Neural cell (in vitro differentiated cells): ENCODE results near the gene ZNF438. TPM values are rescaled to one million over a fixed set of nuclear protein-coding genes. Genes with fewer than 3 reads are reported as not detected.
"Not testable (repeated sequence)": the region's sequence is repeated elsewhere in the genome, so short reads cannot be mapped to it uniquely, and the experiment has no call there.

Experiments
- H2AFZ ChIP-seq: fragments of 200-600, 300-800 bp; sonication (generic), shearing (Covaris generic); 2 replicates; pipeline ENCODE4 v1.6.0; 2014; ENCODE audit warnings: low read depth, mild to moderate bottlenecking, antibody characterized with exemption, low read length, moderate library complexity
- H3F3A ChIP-seq: fragments of 200-600 bp; shearing (Covaris generic); 2 replicates; pipeline ENCODE4 v1.6.1; 2016; ENCODE audit warnings: mild to moderate bottlenecking, moderate library complexity, mixed read lengths, antibody characterized with exemption, low read length; ENCODE audit not compliant: insufficient read depth, poor library complexity, severe bottlenecking
- H3K27ac ChIP-seq: fragments of 200-600, 300-800 bp; sonication (generic), shearing (Covaris generic); 2 replicates; pipeline ENCODE4 v1.5.1; 2014; ENCODE audit warnings: mild to moderate bottlenecking, low read length, moderate library complexity
- H3K27me3 ChIP-seq: fragments of 300-800, 200-600 bp; sonication (generic), shearing (Covaris generic); 2 replicates; pipeline ENCODE4 v1.6.0; 2014; ENCODE audit warnings: mild to moderate bottlenecking, low read depth, low read length, moderate library complexity; ENCODE audit not compliant: insufficient read depth
- H3K36me3 ChIP-seq: fragments of 300-800, 200-600 bp; sonication (generic), shearing (Covaris generic); 2 replicates; pipeline ENCODE4 v1.5.1; 2014; ENCODE audit warnings: mild to moderate bottlenecking, antibody characterized with exemption, low read length, moderate library complexity; ENCODE audit not compliant: insufficient read depth
- H3K4me2 ChIP-seq: fragments of 300-800, 200-600 bp; sonication (generic), shearing (Covaris generic); 2 replicates; pipeline ENCODE4 v1.6.0; 2014; ENCODE audit warnings: mild to moderate bottlenecking, low read length
- H3K4me3 ChIP-seq: fragments of 300-800, 200-600 bp; sonication (generic), shearing (Covaris generic); 2 replicates; pipeline ENCODE4 v1.5.1; 2014; ENCODE audit warnings: mild to moderate bottlenecking, low read length, moderate library complexity
- H3K79me2 ChIP-seq: fragments of 200-600 bp; shearing (Covaris generic); replicated peaks from 2 replicates; pipeline ENCODE4 v1.6.0; 2014; ENCODE audit warnings: mild to moderate bottlenecking, low read length, moderate library complexity; ENCODE audit not compliant: insufficient read depth
- H3K9ac ChIP-seq: fragments of 300-800, 200-600 bp; sonication (generic), shearing (Covaris generic); 2 replicates; pipeline ENCODE4 v1.6.1; 2016; ENCODE audit warnings: mild to moderate bottlenecking, low read length, mixed read lengths
- H3K9me2 ChIP-seq: fragments of 200-600 bp; shearing (Covaris generic); 2 replicates; pipeline ENCODE4 v1.6.1; 2016; ENCODE audit warnings: mild to moderate bottlenecking, low read length, mixed read lengths; ENCODE audit not compliant: insufficient read depth
- H3K9me3 ChIP-seq: fragments of 200-600, 300-800 bp; sonication (generic), shearing (Covaris generic); 2 replicates; pipeline ENCODE4 v1.6.1; 2016; ENCODE audit warnings: mild to moderate bottlenecking, mixed run types, low read length, moderate library complexity, mixed read lengths
- H4K20me1 ChIP-seq: fragments of 200-600 bp; shearing (Covaris generic); 2 replicates; pipeline ENCODE4 v1.6.1; 2016; ENCODE audit warnings: mild to moderate bottlenecking, mixed run types; ENCODE audit not compliant: insufficient read depth
- CTCF ChIP-seq: fragments of 450-650 bp; IDR thresholded peaks from 2 replicates; pipeline ENCODE4 v1.5.1; 2014; ENCODE audit warnings: antibody characterized with exemption, mild to moderate bottlenecking, moderate library complexity; ENCODE audit not compliant: poor library complexity, severe bottlenecking
- EP300 ChIP-seq: fragments of 450-650 bp; conservative IDR thresholded peaks from 2 replicates; pipeline ENCODE4 v1.6.1; 2014; ENCODE audit warnings: antibody characterized with exemption, mild to moderate bottlenecking, moderate library complexity; ENCODE audit not compliant: poor library complexity, severe bottlenecking
- EZH2 ChIP-seq: fragments of 200-600, 300-800 bp; shearing (Covaris generic), sonication (generic); IDR thresholded peaks from 2 replicates; pipeline ENCODE4 v1.6.1; 2014; ENCODE audit warnings: antibody characterized with exemption, low read length, borderline replicate concordance, mild to moderate bottlenecking; ENCODE audit not compliant: insufficient read depth, poor library complexity, severe bottlenecking
- MXI1 ChIP-seq: fragments of 450-650 bp; conservative IDR thresholded peaks from 2 replicates; pipeline ENCODE4 v1.6.1; 2014; ENCODE audit warnings: antibody characterized with exemption, mild to moderate bottlenecking; ENCODE audit not compliant: poor library complexity, severe bottlenecking
- POLR2AphosphoS5 ChIP-seq: IDR thresholded peaks from 2 replicates; pipeline ENCODE4 v1.6.1; 2012
- RAD21 ChIP-seq: fragments of 450-650 bp; conservative IDR thresholded peaks from 2 replicates; pipeline ENCODE4 v1.6.1; 2014; ENCODE audit warnings: antibody characterized with exemption, mild to moderate bottlenecking, moderate library complexity
- SMC3 ChIP-seq: fragments of 450-650 bp; conservative IDR thresholded peaks from 2 replicates; pipeline ENCODE4 v1.6.1; 2014; ENCODE audit warnings: antibody characterized with exemption, mild to moderate bottlenecking, moderate library complexity; ENCODE audit not compliant: poor library complexity
- TAF1 ChIP-seq: IDR thresholded peaks from 2 replicates; pipeline ENCODE4 v1.6.1; 2012; ENCODE audit warnings: low read depth
- polyA plus RNA-seq: library from polyadenylated mRNA; depleted of rRNA; stranded (reverse); fragments of >200 nt; gene quantifications from 2 replicates; pipeline ENCODE4 v1.2.3, GENCODE V29; 2014
- TF ChIP-seq, protein P1 (sequence below): IDR thresholded peaks from 2 replicates; pipeline ENCODE4 v1.6.1; 2012; ENCODE audit warnings: borderline replicate concordance

The ZNF438 gene
- polyA plus RNA-seq, 1 donor from 2014 or later: 0.78 TPM

- H3F3A ChIP-seq: no peaks in the 10 kb centered on the region
- H3K4me3 ChIP-seq: no peak overlapping the region
- H3K36me3 ChIP-seq: no peaks in the 10 kb centered on the region
- H3K27ac ChIP-seq: no peak overlapping the region
- H3K4me2 ChIP-seq: no peak overlapping the region
- no peak overlapping the region for H3K9ac ChIP-seq
- H3K9me2 ChIP-seq: no peaks in the 10 kb centered on the region
- no peaks in the 10 kb centered on the region for H4K20me1 ChIP-seq
- no peaks in the 10 kb centered on the region for H3K27me3 ChIP-seq
- H2AFZ ChIP-seq: no peak overlapping the region
- H3K9me3 ChIP-seq: no peaks in the 10 kb centered on the region
- TF ChIP-seq EZH2 (no peak), CTCF (no peak), POLR2AphosphoS5 (no peak), MXI1 (no peak), RAD21 (no peak), EP300 (no peak), SMC3 (no peak), TAF1 (no peak)
- TF ChIP-seq, protein P1, sequence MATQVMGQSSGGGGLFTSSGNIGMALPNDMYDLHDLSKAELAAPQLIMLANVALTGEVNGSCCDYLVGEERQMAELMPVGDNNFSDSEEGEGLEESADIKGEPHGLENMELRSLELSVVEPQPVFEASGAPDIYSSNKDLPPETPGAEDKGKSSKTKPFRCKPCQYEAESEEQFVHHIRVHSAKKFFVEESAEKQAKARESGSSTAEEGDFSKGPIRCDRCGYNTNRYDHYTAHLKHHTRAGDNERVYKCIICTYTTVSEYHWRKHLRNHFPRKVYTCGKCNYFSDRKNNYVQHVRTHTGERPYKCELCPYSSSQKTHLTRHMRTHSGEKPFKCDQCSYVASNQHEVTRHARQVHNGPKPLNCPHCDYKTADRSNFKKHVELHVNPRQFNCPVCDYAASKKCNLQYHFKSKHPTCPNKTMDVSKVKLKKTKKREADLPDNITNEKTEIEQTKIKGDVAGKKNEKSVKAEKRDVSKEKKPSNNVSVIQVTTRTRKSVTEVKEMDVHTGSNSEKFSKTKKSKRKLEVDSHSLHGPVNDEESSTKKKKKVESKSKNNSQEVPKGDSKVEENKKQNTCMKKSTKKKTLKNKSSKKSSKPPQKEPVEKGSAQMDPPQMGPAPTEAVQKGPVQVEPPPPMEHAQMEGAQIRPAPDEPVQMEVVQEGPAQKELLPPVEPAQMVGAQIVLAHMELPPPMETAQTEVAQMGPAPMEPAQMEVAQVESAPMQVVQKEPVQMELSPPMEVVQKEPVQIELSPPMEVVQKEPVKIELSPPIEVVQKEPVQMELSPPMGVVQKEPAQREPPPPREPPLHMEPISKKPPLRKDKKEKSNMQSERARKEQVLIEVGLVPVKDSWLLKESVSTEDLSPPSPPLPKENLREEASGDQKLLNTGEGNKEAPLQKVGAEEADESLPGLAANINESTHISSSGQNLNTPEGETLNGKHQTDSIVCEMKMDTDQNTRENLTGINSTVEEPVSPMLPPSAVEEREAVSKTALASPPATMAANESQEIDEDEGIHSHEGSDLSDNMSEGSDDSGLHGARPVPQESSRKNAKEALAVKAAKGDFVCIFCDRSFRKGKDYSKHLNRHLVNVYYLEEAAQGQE: no peak
- no peaks in the 10 kb centered on the region for H3K79me2 ChIP-seq
Observed at GRCh38 chr10:30985512-30985911, 46.2 kb downstream of the ZNF438 start.

GRCh38 chr10:30984563-30985328, 46.9 kb downstream of the ZNF438 start:
- Histone ChIP-seq H3K9me3 (no peaks in the 10 kb centered on the region), H3K4me2 (no peak overlapping the region), H3K4me3 (no peak overlapping the region), H3K9me2 (no peaks in the 10 kb centered on the region), H3F3A (no peaks in the 10 kb centered on the region), H3K27me3 (no peaks in the 10 kb centered on the region), H4K20me1 (no peaks in the 10 kb centered on the region), H3K9ac (no peak overlapping the region), H3K79me2 (no peaks in the 10 kb centered on the region), H3K27ac (no peak overlapping the region), H2AFZ (no peak overlapping the region), H3K36me3 (no peaks in the 10 kb centered on the region)
- no peak for TF ChIP-seq RAD21
- TF ChIP-seq SMC3: no peak
- no peak for TF ChIP-seq EZH2
- TF ChIP-seq, protein P1: no peak
- no peak for TF ChIP-seq MXI1
- TF ChIP-seq CTCF: no peak
- TF ChIP-seq TAF1: no peak

- H3K9me3 ChIP-seq: not testable (repeated sequence)
Observed at GRCh38 chr10:30983209-30983608, 48.5 kb downstream of the ZNF438 start.

More at GRCh38 chr10:30983209-30983608, 48.5 kb downstream of the ZNF438 start:
- H3K9me2 ChIP-seq, H3K4me2 ChIP-seq, H3K36me3 ChIP-seq, H3F3A ChIP-seq, H2AFZ ChIP-seq, H3K27me3 ChIP-seq, H3K79me2 ChIP-seq, H4K20me1 ChIP-seq, H3K4me3 ChIP-seq, H3K27ac ChIP-seq, H3K9ac ChIP-seq: not testable (repeated sequence)
